Measurements from ENCODE around the gene KLC1. TPM values are rescaled to one million over a fixed set of nuclear protein-coding genes. Genes with fewer than 3 reads are reported as not detected.
A peak's percentile ranks its signal among the peaks of the same experiment; 100 is the strongest.

KLC1 gene
- total RNA-seq, 2 donors from 2014 or later, result 118 to 139 TPM

GRCh38 chr14:103697603-103698379 is 68.8 kb downstream of the KLC1 start:
- DNase-seq (peak; percentile 16), ATAC-seq (no peak)
- intact Hi-C loops (cut with DNase I), result loop anchor here in 1 of 2 donors (10.0 kb wide), 1 partner anchor 63 kb away; no protein-coding TSS in a partner anchor

GRCh38 chr14:103698380-103699260 is 69.6 kb downstream of the KLC1 start:
- peak; percentile 24 for DNase-seq
- ATAC-seq, result no peak
- intact Hi-C loops (cut with DNase I), result loop anchor here in 1 of 2 donors (10.0 kb wide), 1 partner anchor 64 kb away; no protein-coding TSS in a partner anchor

- ATAC-seq (no peak), DNase-seq (peak; percentile 16)
- intact Hi-C loops (cut with DNase I), result loop anchor here in 1 of 2 donors (10.0 kb wide), 1 partner anchor 64 kb away; no protein-coding TSS in a partner anchor
These were observed 70.2 kb downstream of the KLC1 start for GRCh38 chr14:103699261-103699661.

GRCh38 chr14:103699901-103700752 is 71.1 kb downstream of the KLC1 start:
- ATAC-seq (peak; percentile 6 to 66), DNase-seq (peak; percentile 17)
- intact Hi-C loops (cut with DNase I), result loop anchor here in 1 of 2 donors (10.0 kb wide), 1 partner anchor 65 kb away; no protein-coding TSS in a partner anchor

GRCh38 chr14:103700753-103701490 is 71.9 kb downstream of the KLC1 start:
- DNase-seq (peak; percentile 40), ATAC-seq (peak in 1 of 2 donors; percentile 22)

GRCh38 chr14:103702095-103702494 is 73.1 kb downstream of the KLC1 start:
- intact Hi-C loops (cut with DNase I), result no loop called here
- DNase-seq, result no peak

More at GRCh38 chr14:103700753-103701490, 71.9 kb downstream of the KLC1 start:
- intact Hi-C loops (cut with DNase I), result no loop called here

GRCh38 chr14:103702497-103703432 is 73.8 kb downstream of the KLC1 start:
- intact Hi-C loops (cut with DNase I), result no loop called here
- DNase-seq (no peak), ATAC-seq (no peak)

More at GRCh38 chr14:103702095-103702494, 73.1 kb downstream of the KLC1 start:
- no peak for ATAC-seq

- DNase-seq, result no peak
- intact Hi-C loops (cut with DNase I), result no loop called here
- no peak for ATAC-seq
These were observed 74.7 kb downstream of the KLC1 start for GRCh38 chr14:103703433-103704385.

- intact Hi-C loops (cut with DNase I), result no loop called here
- no peak for DNase-seq
- ATAC-seq, result no peak
These were observed 75.7 kb downstream of the KLC1 start for GRCh38 chr14:103704708-103705107.

GRCh38 chr14:103705118-103705503 is 76.1 kb downstream of the KLC1 start:
- DNase-seq, result peak; percentile 84
- peak; percentile 23 to 43 for ATAC-seq
- intact Hi-C loops (cut with DNase I), result no loop called here

- DNase-seq (no peak), ATAC-seq (peak in 1 of 2 donors; percentile 3)
- intact Hi-C loops (cut with DNase I), result no loop called here
These were observed 76.7 kb downstream of the KLC1 start for GRCh38 chr14:103705504-103706284.

- DNase-seq, result no peak
- no peak for ATAC-seq
These were observed 77.7 kb downstream of the KLC1 start for GRCh38 chr14:103706551-103707328.

GRCh38 chr14:103707329-103708263 is 78.6 kb downstream of the KLC1 start:
- intact Hi-C loops (cut with DNase I), result no loop called here
- ATAC-seq (no peak), DNase-seq (no peak)

More at GRCh38 chr14:103706551-103707328, 77.7 kb downstream of the KLC1 start:
- intact Hi-C loops (cut with DNase I), result no loop called here

Measured in left cardiac atrium (tissue), 4 donors.